Measurements from ENCODE around the gene KIF26B.

Gene KIF26B

DNA sequence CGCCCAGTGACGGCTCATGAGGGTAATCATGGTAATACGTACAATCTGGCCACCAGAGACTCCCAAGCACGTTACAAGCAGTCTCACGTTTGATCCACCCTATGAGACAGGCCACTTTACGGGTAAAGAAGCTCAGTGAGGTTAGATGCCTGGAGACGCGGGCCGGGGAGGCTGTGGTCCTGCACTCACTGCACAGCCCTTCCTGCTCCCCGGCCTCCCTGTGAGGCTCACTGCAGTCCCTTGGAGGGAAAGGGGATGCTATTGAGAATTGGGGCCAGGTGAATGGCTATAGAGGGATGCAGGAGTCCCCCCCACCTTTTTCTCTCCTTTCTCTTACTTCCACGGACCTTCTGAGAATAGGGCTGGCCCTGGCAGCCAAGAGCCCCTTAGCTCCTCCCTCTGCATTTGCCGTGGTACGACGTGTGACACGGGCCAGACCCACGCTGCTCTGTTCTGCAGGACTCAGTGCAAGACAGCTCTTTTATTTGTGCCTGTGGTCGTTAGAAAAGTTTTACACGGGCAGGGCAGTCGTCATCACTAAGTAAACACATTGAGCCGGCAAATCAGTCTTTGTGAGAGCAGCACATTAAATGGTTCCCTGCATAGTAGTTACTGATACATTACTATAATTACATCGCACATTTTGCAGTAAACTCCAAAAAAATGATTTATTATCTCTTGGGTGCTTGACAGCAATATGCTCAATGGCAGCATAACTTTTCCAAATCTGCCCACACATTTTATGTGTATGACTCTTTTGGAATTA lies 18.8 kb downstream of the KIF26B start:
- Histone ChIP-seq H3K36me3 (no peaks in the 10 kb centered on the region), H3K4me3 (ENCODE audit: low read depth, low read length) (no peak overlapping the region), H3K27me3 (ENCODE audit: insufficient read depth, low read depth, severe bottlenecking) (no peaks in the 10 kb centered on the region), H3K27ac (no peak overlapping the region), H3K9me3 (ENCODE audit: severe bottlenecking) (peaks cover 6% of the 10 kb centered on the region)
- TF ChIP-seq, protein P1, sequence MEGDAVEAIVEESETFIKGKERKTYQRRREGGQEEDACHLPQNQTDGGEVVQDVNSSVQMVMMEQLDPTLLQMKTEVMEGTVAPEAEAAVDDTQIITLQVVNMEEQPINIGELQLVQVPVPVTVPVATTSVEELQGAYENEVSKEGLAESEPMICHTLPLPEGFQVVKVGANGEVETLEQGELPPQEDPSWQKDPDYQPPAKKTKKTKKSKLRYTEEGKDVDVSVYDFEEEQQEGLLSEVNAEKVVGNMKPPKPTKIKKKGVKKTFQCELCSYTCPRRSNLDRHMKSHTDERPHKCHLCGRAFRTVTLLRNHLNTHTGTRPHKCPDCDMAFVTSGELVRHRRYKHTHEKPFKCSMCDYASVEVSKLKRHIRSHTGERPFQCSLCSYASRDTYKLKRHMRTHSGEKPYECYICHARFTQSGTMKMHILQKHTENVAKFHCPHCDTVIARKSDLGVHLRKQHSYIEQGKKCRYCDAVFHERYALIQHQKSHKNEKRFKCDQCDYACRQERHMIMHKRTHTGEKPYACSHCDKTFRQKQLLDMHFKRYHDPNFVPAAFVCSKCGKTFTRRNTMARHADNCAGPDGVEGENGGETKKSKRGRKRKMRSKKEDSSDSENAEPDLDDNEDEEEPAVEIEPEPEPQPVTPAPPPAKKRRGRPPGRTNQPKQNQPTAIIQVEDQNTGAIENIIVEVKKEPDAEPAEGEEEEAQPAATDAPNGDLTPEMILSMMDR (IDR thresholded peaks at IDR 0.05; ENCODE audit: low read depth, low read length), result no peak
- peak; percentile 4 for DNase-seq

DNA sequence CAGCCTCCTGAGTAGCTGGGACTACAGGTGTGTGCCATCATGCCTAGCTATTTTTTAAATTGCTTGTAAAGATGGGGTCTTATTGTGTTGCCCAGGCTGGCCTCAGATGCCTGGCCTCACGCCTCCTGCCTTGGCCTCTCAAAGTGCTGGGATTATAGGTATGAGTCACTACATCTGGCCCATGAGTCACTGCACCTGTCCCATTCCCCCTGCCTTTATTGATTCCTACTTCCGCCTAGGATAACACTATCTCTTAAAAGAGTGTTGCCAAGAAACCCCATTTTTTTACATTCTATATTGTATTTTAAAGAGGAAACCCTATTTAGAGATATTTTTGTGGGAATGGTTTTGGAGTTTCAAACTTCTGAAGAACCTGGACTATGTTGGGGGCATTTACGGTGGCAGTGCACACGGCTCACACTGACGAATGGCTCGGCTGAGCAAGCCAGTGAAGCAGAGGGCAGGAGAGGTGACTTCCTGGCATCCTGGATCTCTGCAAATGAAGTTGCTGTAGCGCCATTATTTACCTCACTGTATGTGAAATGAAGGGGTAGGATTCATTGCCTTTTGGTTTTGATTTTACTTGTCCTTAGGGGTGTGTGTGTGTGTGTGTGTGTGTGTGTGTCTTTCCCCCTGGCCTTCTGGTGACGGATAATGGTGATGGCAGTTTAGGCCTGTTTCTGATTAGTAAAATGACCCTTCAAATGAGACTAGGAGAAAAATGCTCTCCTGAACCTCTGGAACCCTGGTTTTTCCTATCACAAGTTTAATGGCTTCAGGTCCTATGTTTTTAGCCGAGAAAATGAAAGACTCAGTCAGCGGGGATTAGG lies 22.5 kb downstream of the KIF26B start:
- peak; percentile 19 for DNase-seq
- no peak overlapping the region for H3K27ac ChIP-seq
- no peaks in the 10 kb centered on the region for H3K27me3 ChIP-seq (ENCODE audit: insufficient read depth, low read depth, severe bottlenecking)

DNA sequence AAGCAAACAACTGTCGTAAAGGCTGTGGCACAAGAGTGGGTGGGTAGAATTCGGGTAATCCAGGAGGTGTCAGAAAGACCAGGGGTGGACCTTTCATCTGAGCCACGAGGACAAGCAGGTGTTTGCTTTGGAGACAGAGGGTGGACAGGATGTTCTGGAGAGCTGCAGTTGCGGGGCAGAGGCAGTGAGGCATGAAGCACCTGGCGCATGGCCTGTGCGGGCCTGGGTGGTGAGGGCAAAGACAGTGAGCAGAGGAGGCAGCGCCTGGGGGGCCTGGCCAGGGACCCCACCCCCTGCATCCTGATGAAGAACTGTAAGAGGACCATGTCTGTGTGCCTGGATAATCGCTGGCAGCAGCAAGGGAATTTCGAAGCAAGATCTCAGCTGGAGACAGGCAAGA lies 24.9 kb downstream of the KIF26B start:
- TF ChIP-seq, protein P1 (IDR thresholded peaks at IDR 0.05; ENCODE audit: low read depth, low read length), result no peak
- DNase-seq, result no peak
- H3K27me3 ChIP-seq (ENCODE audit: insufficient read depth, low read depth, severe bottlenecking), result no peaks in the 10 kb centered on the region
- no peaks in the 10 kb centered on the region for H3K9me3 ChIP-seq (ENCODE audit: severe bottlenecking)
- H3K4me3 ChIP-seq (ENCODE audit: low read depth, low read length), result no peak overlapping the region
- H3K27ac ChIP-seq, result no peak overlapping the region
- no peaks in the 10 kb centered on the region for H3K36me3 ChIP-seq

More for the DNA sequence above, 22.5 kb downstream of the KIF26B start:
- Histone ChIP-seq H3K36me3 (no peaks in the 10 kb centered on the region), H3K4me3 (ENCODE audit: low read depth, low read length) (no peak overlapping the region), H3K9me3 (ENCODE audit: severe bottlenecking) (peaks cover 6% of the 10 kb centered on the region)
- TF ChIP-seq, protein P1 (IDR thresholded peaks at IDR 0.05; ENCODE audit: low read depth, low read length), result no peak

DNA sequence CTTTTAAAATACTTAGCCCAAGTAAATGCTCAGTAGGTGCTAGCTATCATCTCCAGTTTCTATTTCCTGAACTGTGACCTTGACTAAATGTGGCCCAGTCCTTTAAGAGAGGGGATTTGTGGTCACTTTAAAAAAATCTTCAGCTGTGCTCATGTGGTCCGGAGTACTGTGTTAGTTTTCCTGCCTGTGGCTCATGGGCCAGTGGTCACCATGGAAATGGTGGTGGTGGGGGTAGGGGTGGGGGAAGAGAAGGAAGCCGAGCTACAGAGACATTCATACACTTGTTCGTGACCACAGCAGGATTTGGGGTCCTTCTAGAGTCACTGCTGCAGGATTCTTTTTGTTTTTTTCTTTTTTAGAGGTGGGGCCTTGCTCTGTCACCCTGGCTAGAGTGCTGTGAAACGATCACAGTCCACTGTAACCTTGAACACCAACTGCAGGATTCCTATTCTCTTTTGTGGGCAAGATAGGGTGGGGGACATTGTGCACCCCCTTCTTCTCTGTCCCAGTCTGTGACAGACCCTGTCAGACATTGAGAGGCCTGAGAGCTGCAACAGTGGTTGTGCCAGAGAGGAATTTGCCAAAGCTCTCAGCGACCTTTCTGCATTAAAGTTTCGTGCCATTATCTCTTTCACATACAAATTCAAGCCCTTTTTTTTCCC lies 25.8 kb downstream of the KIF26B start:
- no peak overlapping the region for H3K4me3 ChIP-seq (ENCODE audit: low read depth, low read length)
- no peaks in the 10 kb centered on the region for H3K27me3 ChIP-seq (ENCODE audit: insufficient read depth, low read depth, severe bottlenecking)
- H3K9me3 ChIP-seq (ENCODE audit: severe bottlenecking), result no peaks in the 10 kb centered on the region
- no peak for DNase-seq
- no peaks in the 10 kb centered on the region for H3K36me3 ChIP-seq
- no peak overlapping the region for H3K27ac ChIP-seq
- TF ChIP-seq, protein P1 (IDR thresholded peaks at IDR 0.05; ENCODE audit: low read depth, low read length), result no peak

DNA sequence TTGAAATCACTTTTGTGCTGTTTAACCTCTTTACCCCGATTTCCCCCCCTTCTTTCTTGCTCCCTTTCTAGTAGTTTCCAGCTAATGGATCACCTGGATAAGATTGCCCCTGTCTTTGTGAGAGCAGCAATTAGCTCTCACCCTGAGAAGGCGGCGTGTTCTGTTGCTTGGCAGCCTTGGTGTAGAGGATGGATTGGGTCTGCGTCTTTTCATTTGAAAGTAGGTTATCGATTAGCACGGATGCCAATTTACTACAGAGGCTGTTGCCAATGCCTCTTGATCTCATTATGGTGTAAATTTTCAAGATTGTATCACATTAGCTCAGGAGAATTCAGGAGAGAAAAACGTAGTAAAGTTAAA lies 26.4 kb downstream of the KIF26B start:
- Histone ChIP-seq H3K9me3 (ENCODE audit: severe bottlenecking) (no peaks in the 10 kb centered on the region), H3K4me3 (ENCODE audit: low read depth, low read length) (no peak overlapping the region), H3K27ac (no peak overlapping the region)

More for the DNA sequence above, 26.4 kb downstream of the KIF26B start:
- TF ChIP-seq, protein P1 (IDR thresholded peaks at IDR 0.05; ENCODE audit: low read depth, low read length), result no peak
- Histone ChIP-seq H3K27me3 (ENCODE audit: insufficient read depth, low read depth, severe bottlenecking) (no peaks in the 10 kb centered on the region), H3K36me3 (no peaks in the 10 kb centered on the region)
- no peak for DNase-seq

Data from WERI-Rb-1 (cell line).